Ureter (tissue), 1 donor: Measurements from ENCODE around the gene FAM83C. TPM values are rescaled to one million over a fixed set of nuclear protein-coding genes. Genes with fewer than 3 reads are reported as not detected.
"Not testable (repeated sequence)": the region's sequence is repeated elsewhere in the genome, so short reads cannot be mapped to it uniquely, and the experiment has no call there.

Experiments
- DNase-seq: peaks from one replicate; pipeline ENCODE4 v3.0.0-alpha.2; 2020; ENCODE audit warnings: low spot score
- total RNA-seq: library from RNA; stranded (reverse); gene quantifications from one replicate; pipeline ENCODE4 v1.2.4, GENCODE V29; 2023
- donor health status: DM: yes; HTN: yes; CAD: no.

The FAM83C gene
- total RNA-seq, 1 donor from 2014 or later = 4.0 TPM

- DNase-seq = peak; percentile 80
Measured at GRCh38 chr20:35318502-35319157, 26.4 kb upstream of the FAM83C start.

- DNase-seq = no peak
Measured at GRCh38 chr20:35317416-35318210, 25.4 kb upstream of the FAM83C start.

- no peak for DNase-seq
Measured at GRCh38 chr20:35316086-35316485, 23.9 kb upstream of the FAM83C start.

GRCh38 chr20:35315632-35316020 is 23.4 kb upstream of the FAM83C start:
- DNase-seq = not testable (repeated sequence)

GRCh38 chr20:35314816-35315631 is 22.8 kb upstream of the FAM83C start:
- DNase-seq = no peak

GRCh38 chr20:35312318-35312717 is 20.1 kb upstream of the FAM83C start:
- DNase-seq = no peak

GRCh38 chr20:35311822-35312221 is 19.6 kb upstream of the FAM83C start:
- DNase-seq = no peak

GRCh38 chr20:35311409-35311808 is 19.2 kb upstream of the FAM83C start:
- DNase-seq = no peak

GRCh38 chr20:35307666-35308653 is 15.7 kb upstream of the FAM83C start:
- DNase-seq = peak; percentile 87

- no peak for DNase-seq
Measured at GRCh38 chr20:35306931-35307517, 14.8 kb upstream of the FAM83C start.

- no peak for DNase-seq
Measured at GRCh38 chr20:35305682-35306556, 13.7 kb upstream of the FAM83C start.

GRCh38 chr20:35304956-35305355 is 12.7 kb upstream of the FAM83C start:
- DNase-seq = no peak

GRCh38 chr20:35303735-35304491 is 11.7 kb upstream of the FAM83C start:
- peak; percentile 91 for DNase-seq

GRCh38 chr20:35303382-35303734 is 11.1 kb upstream of the FAM83C start:
- DNase-seq = no peak

- DNase-seq = no peak
Measured at GRCh38 chr20:35302421-35303335, 10.5 kb upstream of the FAM83C start.

GRCh38 chr20:35301426-35301825 is 9.2 kb upstream of the FAM83C start:
- DNase-seq = no peak

- DNase-seq = no peak
Measured at GRCh38 chr20:35300469-35301262, 8.4 kb upstream of the FAM83C start.
